Measurements from ENCODE around the gene DUSP6.

DUSP6 gene

GRCh38 chr12:89352492-89353187 lies at the start of gene DUSP6:
TSS of gene DUSP6 (minus strand) at chr12:89352501. CDS start at chr12:89352039, 462 bp downstream.
- peak; percentile 87 for DNase-seq

GRCh38 chr12:89401433-89402058 lies 49.2 kb upstream of the DUSP6 start:
- DNase-seq = no peak

GRCh38 chr12:89400415-89400814 lies 48.1 kb upstream of the DUSP6 start:
- DNase-seq = no peak

GRCh38 chr12:89395712-89396111 lies 43.4 kb upstream of the DUSP6 start:
- no peak for DNase-seq

- no peak for DNase-seq
Measured at GRCh38 chr12:89393551-89394121, 41.3 kb upstream of the DUSP6 start.

- DNase-seq = no peak
Measured at GRCh38 chr12:89392391-89392790, 40.1 kb upstream of the DUSP6 start.

GRCh38 chr12:89391726-89392336 lies 39.5 kb upstream of the DUSP6 start:
- DNase-seq = no peak

- DNase-seq = no peak
Measured at GRCh38 chr12:89390802-89391673, 38.7 kb upstream of the DUSP6 start.

- DNase-seq = no peak
Measured at GRCh38 chr12:89389755-89390661, 37.7 kb upstream of the DUSP6 start.

GRCh38 chr12:89386138-89386537 lies 33.8 kb upstream of the DUSP6 start:
- no peak for DNase-seq

- no peak for DNase-seq
Measured at GRCh38 chr12:89384807-89385206, 32.5 kb upstream of the DUSP6 start.

- DNase-seq = no peak
Measured at GRCh38 chr12:89384050-89384758, 31.9 kb upstream of the DUSP6 start.

GRCh38 chr12:89383235-89384049 lies 31.1 kb upstream of the DUSP6 start:
- DNase-seq = no peak

- DNase-seq = no peak
Measured at GRCh38 chr12:89382328-89382727, 30.0 kb upstream of the DUSP6 start.

GRCh38 chr12:89379839-89380467 lies 27.7 kb upstream of the DUSP6 start:
- no peak for DNase-seq

GRCh38 chr12:89379148-89379838 lies 27.0 kb upstream of the DUSP6 start:
- DNase-seq = no peak

- no peak for DNase-seq
Measured at GRCh38 chr12:89376844-89377243, 24.5 kb upstream of the DUSP6 start.

- no peak for DNase-seq
Measured at GRCh38 chr12:89376202-89376529, 23.9 kb upstream of the DUSP6 start.

Measured in KG1 (cell line).